Activated B cell treated with CpG ODN at 0.5 μM for 24 hours (primary cell): ENCODE measurements around the gene OMP. TPM values are rescaled to one million over a fixed set of nuclear protein-coding genes. Genes with fewer than 3 reads are reported as not detected.

ENCODE experiments used
- ATAC-seq: fragments of 200-7000 bp; cut with Tn5 transposase; one replicate; pipeline ENCODE4 v1.10.0; 2021; ENCODE audit warnings: low read depth, mild to moderate bottlenecking, moderate library complexity
- CTCF ChIA-PET: fragments of 350-600 bp; sonication (Branson Sonifier 250); formaldehyde crosslinking; loops from one replicate; lab custom pipeline; 2021; ENCODE audit warnings: antibody characterized with exemption; lab: Charles Lee
- POLR2A ChIA-PET: fragments of 350-600 bp; sonication (Branson Sonifier 250); formaldehyde crosslinking; loops from one replicate; lab custom pipeline; 2021; ENCODE audit warnings: antibody characterized with exemption; lab: Charles Lee
- DNase-seq: peaks from one replicate; pipeline ENCODE4 v3.0.0; 2022
- H3K27ac Mint-ChIP-seq: one replicate; pipeline ENCODE4 v1.8.0; 2020; ENCODE audit warnings: mixed read lengths
- H3K27me3 Mint-ChIP-seq: one replicate; pipeline ENCODE4 v1.8.0; 2021; ENCODE audit warnings: mixed read lengths
- H3K36me3 Mint-ChIP-seq: one replicate; pipeline ENCODE4 v1.8.0; 2021; ENCODE audit warnings: low read depth, mixed read lengths
- H3K4me1 Mint-ChIP-seq: one replicate; pipeline ENCODE4 v1.8.0; 2021; ENCODE audit warnings: mixed read lengths
- H3K4me3 Mint-ChIP-seq: one replicate; pipeline ENCODE4 v1.8.0; 2020; ENCODE audit warnings: mild to moderate bottlenecking, mixed read lengths
- H3K9me3 Mint-ChIP-seq: one replicate; pipeline ENCODE4 v1.8.0; 2020; ENCODE audit warnings: mixed read lengths
- intact Hi-C: fragments of 100-400 bp; cut with micrococcal nuclease; formaldehyde crosslinking; loops from one replicate; pipeline ENCODE4 v1.15.1; 2024
- total RNA-seq: library from RNA; stranded (reverse); gene quantifications from 2 replicates; pipeline ENCODE4 v1.2.3, GENCODE V29; 2022
- TF ChIP-seq, protein P1 (sequence below): fragments of 200-600 bp; IDR thresholded peaks from one replicate; pipeline ENCODE4 v1.8.0; 2022; ENCODE audit warnings: antibody characterized with exemption, mild to moderate bottlenecking

OMP gene
- not detected in 2 replicates for total RNA-seq

GRCh38 chr11:77102246-77103210 lies at the start of gene OMP:
TSS of gene OMP (plus strand) at chr11:77102840. CDS start at chr11:77102840, 0 bp downstream.
- ChIA-PET POLR2A (no interaction called here), CTCF (interaction anchor here (2.0 kb wide), 1 partner anchor 183 kb away, joined by 4 read pairs; no protein-coding TSS in a partner anchor)
- Mint-ChIP-seq H3K27ac (no peak within 1 kb of the TSS), H3K4me1 (no peaks in the 10 kb centered on the region), H3K36me3 (no peaks in the 10 kb centered on the region), H3K9me3 (no peaks in the 10 kb centered on the region), H3K27me3 (peaks cover 2% of the 10 kb centered on the region), H3K4me3 (no peak within 1 kb of the TSS)
- TF ChIP-seq, protein P1, sequence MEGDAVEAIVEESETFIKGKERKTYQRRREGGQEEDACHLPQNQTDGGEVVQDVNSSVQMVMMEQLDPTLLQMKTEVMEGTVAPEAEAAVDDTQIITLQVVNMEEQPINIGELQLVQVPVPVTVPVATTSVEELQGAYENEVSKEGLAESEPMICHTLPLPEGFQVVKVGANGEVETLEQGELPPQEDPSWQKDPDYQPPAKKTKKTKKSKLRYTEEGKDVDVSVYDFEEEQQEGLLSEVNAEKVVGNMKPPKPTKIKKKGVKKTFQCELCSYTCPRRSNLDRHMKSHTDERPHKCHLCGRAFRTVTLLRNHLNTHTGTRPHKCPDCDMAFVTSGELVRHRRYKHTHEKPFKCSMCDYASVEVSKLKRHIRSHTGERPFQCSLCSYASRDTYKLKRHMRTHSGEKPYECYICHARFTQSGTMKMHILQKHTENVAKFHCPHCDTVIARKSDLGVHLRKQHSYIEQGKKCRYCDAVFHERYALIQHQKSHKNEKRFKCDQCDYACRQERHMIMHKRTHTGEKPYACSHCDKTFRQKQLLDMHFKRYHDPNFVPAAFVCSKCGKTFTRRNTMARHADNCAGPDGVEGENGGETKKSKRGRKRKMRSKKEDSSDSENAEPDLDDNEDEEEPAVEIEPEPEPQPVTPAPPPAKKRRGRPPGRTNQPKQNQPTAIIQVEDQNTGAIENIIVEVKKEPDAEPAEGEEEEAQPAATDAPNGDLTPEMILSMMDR = no peak
- no peak for ATAC-seq
- no peak for DNase-seq
- intact Hi-C loops = no loop called here

GRCh38 chr11:77053217-77054015 lies 49.2 kb upstream of the OMP start:
- no peak overlapping the region for H3K27ac Mint-ChIP-seq
- peaks cover 4% of the 10 kb centered on the region for H3K9me3 Mint-ChIP-seq
- no peaks in the 10 kb centered on the region for H3K4me1 Mint-ChIP-seq
- ATAC-seq (no peak), DNase-seq (no peak)
- no peak overlapping the region for H3K4me3 Mint-ChIP-seq
- ChIA-PET POLR2A (no interaction called here), CTCF (no interaction called here)
- no peaks in the 10 kb centered on the region for H3K36me3 Mint-ChIP-seq
- intact Hi-C loops = no loop called here
- TF ChIP-seq, protein P1 = no peak
- H3K27me3 Mint-ChIP-seq = no peaks in the 10 kb centered on the region

- TF ChIP-seq, protein P1 = no peak
Observed at GRCh38 chr11:77054084-77054483, 48.6 kb upstream of the OMP start.

GRCh38 chr11:77055101-77055561 lies 47.5 kb upstream of the OMP start:
- H3K27ac Mint-ChIP-seq = no peak overlapping the region
- ChIA-PET CTCF (interaction anchor here (1.1 kb wide), 1 partner anchor 36 kb away, joined by 4 read pairs; no protein-coding TSS in a partner anchor), POLR2A (interaction anchor here (0.7 kb wide), 1 partner anchor 818 kb away, joined by 3 read pairs; no protein-coding TSS in a partner anchor)

More at GRCh38 chr11:77054084-77054483, 48.6 kb upstream of the OMP start:
- intact Hi-C loops = no loop called here
- Mint-ChIP-seq H3K27me3 (no peaks in the 10 kb centered on the region), H3K36me3 (no peaks in the 10 kb centered on the region), H3K9me3 (peaks cover 4% of the 10 kb centered on the region), H3K27ac (no peak overlapping the region), H3K4me3 (no peak overlapping the region), H3K4me1 (no peaks in the 10 kb centered on the region)
- DNase-seq (no peak), ATAC-seq (no peak)
- CTCF ChIA-PET = no interaction called here
- POLR2A ChIA-PET = no interaction called here

More at GRCh38 chr11:77055101-77055561, 47.5 kb upstream of the OMP start:
- no peaks in the 10 kb centered on the region for H3K4me1 Mint-ChIP-seq
- ATAC-seq (no peak), DNase-seq (no peak)
- H3K27me3 Mint-ChIP-seq = no peaks in the 10 kb centered on the region
- TF ChIP-seq, protein P1 = no peak
- peaks cover 4% of the 10 kb centered on the region for H3K9me3 Mint-ChIP-seq
- no peaks in the 10 kb centered on the region for H3K36me3 Mint-ChIP-seq
- no peak overlapping the region for H3K4me3 Mint-ChIP-seq
- intact Hi-C loops = no loop called here
